Fibroblast of pulmonary artery (primary cell): ENCODE data around the gene RAB26.

ENCODE experiments used
- DNase-seq: peaks from one replicate; pipeline ENCODE4 v3.0.0-alpha.2; 2010; ENCODE audit warnings: low read depth
- H3K4me3 ChIP-seq: replicated peaks from 2 replicates; pipeline ENCODE4 v1.5.1; 2011; ENCODE audit warnings: low read depth, mild to moderate bottlenecking, control low read depth, low read length, moderate library complexity
- TF ChIP-seq, protein P1 (sequence below): IDR thresholded peaks from 2 replicates; pipeline ENCODE4 v1.5.1; 2011; ENCODE audit warnings: mild to moderate bottlenecking, control low read depth, low read length, inconsistent platforms; ENCODE audit errors: missing control alignments

Gene RAB26

DNA sequence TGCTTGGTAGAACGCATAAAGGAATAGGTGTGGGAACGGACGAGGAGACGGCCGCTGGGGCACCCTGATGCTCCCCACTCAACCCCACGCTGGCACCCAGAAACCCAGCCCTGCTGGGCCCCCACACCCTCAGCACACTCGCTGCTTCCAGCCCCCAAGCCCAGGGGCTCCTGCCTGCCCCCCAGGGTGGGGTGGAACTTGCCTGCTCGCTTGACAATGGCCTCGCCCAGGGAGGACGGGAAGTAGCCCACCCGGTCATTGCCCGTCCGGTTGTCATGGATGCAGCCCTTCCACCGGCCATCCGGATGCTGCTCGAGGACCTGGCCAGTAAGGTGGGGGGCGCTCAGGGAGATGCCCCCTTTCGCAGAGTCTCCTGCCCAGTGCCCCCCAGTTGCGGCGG lies 38.1 kb downstream of the RAB26 start:
- TF ChIP-seq, protein P1, sequence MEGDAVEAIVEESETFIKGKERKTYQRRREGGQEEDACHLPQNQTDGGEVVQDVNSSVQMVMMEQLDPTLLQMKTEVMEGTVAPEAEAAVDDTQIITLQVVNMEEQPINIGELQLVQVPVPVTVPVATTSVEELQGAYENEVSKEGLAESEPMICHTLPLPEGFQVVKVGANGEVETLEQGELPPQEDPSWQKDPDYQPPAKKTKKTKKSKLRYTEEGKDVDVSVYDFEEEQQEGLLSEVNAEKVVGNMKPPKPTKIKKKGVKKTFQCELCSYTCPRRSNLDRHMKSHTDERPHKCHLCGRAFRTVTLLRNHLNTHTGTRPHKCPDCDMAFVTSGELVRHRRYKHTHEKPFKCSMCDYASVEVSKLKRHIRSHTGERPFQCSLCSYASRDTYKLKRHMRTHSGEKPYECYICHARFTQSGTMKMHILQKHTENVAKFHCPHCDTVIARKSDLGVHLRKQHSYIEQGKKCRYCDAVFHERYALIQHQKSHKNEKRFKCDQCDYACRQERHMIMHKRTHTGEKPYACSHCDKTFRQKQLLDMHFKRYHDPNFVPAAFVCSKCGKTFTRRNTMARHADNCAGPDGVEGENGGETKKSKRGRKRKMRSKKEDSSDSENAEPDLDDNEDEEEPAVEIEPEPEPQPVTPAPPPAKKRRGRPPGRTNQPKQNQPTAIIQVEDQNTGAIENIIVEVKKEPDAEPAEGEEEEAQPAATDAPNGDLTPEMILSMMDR = no peak
- H3K4me3 ChIP-seq = no peak overlapping the region
- no peak for DNase-seq

DNA sequence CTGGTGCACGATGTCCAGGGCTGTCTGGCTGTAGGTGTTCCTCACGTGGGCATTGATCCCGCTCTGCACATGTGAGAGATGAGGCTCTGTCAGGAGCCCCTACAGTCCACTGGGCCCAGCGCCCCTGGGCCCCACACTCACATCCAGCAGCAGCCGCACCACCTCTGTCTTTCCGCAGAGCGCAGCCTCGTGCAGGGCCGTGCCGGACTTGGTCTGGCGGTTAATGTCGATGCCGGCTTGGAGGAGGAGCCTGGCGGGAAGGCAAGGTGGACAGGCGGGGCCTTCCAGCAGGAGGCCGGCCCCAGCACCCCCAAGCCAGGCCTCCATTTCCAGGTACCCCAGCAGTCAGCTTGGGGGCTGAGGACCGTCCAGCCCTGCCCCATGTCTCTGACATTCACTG lies 38.8 kb downstream of the RAB26 start:
- no peak for DNase-seq
- TF ChIP-seq, protein P1 = no peak
- no peak overlapping the region for H3K4me3 ChIP-seq

- H3K4me3 ChIP-seq = no peak overlapping the region
- TF ChIP-seq, protein P1 = no peak
- no peak for DNase-seq
These were observed 40.0 kb downstream of the RAB26 start for GRCh38 chr16:2188395-2188794.

DNA sequence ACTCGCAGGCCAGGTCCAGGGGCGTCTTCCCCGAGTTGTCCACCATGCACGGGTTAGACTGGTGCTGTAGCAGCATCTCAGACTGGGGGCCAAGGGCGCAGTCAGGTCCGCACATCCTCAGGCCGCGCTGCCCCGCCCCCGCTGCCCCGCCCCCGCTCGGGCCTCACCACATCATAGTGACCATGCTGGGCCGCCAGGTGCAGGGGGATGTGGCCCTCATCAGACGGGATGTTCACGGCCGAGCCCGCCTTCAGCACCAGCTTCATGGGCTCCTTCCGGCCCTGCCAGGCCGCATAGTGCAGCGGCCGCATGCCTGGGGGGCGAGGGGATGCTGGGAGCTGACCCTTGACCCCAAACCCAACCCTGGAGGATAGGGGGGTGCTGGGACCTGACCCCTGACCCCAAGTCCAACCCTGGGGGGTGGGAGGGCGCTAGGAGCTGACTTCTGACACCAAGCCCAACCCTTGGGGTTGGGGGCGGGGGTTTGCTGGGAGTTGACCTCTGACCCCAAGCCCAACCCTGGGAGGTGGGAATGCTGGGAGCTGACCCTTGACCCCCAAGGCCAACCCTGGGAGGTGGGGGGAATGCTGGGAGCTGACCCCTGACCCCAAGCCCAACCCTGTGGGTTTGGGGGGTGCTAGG lies 40.9 kb downstream of the RAB26 start:
- TF ChIP-seq, protein P1 = no peak
- no peak for DNase-seq
- no peak overlapping the region for H3K4me3 ChIP-seq

DNA sequence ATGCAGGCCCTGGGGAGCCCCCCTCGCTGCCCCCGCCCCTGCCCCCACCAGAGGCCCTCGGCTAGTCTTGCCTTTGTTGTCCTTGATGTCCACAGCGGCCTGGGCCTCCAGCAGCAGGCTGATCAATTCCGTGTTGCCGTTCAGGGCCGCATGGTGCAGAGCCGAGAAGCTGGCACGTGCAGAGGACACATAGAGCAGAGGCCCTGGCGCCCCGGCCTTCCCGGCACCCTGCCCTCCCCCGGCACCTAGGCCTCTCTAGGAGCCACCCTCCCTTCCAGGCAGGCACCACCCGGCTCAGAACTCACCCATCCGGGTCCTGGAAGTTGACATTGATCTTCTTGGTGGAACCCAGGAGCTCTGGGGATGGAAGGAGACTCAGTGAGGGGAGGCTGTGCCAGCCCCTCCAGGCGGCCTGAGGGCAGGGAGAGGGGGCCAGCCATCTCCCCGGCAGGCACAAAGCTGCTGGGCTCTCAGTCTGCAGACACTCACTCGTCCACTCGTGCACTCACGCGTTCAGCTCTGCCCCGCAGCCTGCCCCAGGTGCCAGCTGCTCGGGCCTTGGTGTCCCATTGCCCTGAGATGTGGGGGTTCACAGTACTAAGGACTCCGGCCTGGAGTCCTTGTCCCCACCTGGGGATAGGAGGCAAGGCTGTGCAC lies 41.7 kb downstream of the RAB26 start:
- TF ChIP-seq, protein P1 = no peak
- DNase-seq = no peak
- H3K4me3 ChIP-seq = no peak overlapping the region

DNA sequence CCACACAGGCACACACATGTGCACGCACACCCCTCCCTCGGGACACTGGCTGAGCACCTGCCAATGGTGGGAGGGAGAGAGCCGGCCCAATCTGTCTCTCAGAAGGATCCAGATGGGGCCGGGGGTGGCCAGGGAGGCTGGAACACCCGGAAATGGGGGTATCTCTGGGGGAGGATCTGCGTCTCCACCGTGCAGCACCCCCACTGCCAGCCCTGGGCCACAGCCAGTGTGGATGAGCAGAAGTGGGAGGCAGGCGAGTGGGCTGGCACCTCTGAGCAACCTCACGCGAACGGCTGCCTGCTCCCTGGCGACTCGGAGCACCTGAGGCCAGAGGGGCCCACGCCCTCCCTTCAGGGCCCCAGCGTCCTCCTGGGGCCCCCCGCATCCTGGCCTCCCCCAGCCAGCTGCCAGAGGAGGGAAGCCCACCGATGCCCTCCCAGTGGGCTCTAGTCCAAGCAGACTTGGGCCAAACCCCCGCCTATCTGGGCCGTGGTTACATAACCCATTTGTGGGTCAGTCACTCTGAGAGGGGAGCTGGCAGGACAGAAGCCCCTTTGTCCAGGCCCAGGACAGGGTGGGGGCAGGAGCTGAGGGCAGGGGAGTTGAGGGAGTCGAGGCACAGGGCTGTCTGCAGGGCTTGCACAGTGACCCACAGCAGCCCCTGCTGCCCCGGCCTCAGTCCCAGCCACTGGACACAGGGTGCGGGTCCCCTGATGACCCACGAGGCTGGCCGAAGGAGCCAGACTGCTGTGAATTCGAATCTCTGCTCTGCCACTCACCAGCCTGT lies 42.4 kb downstream of the RAB26 start:
- H3K4me3 ChIP-seq = no peak overlapping the region
- TF ChIP-seq, protein P1 = no peak
- DNase-seq = no peak
